ENCODE measurements around the gene ATP2B3.
"Not testable (repeated sequence)": the region's sequence is repeated elsewhere in the genome, so short reads cannot be mapped to it uniquely, and the experiment has no call there.

- not testable (repeated sequence) for TF ChIP-seq POLR2A (IDR thresholded peaks at IDR 0.05); POLR2AphosphoS5 (IDR thresholded peaks at IDR 0.05; ENCODE audit: insufficient read depth in 1 of 2, low read depth in 1 of 2)
- TF ChIP-seq, protein P1, sequence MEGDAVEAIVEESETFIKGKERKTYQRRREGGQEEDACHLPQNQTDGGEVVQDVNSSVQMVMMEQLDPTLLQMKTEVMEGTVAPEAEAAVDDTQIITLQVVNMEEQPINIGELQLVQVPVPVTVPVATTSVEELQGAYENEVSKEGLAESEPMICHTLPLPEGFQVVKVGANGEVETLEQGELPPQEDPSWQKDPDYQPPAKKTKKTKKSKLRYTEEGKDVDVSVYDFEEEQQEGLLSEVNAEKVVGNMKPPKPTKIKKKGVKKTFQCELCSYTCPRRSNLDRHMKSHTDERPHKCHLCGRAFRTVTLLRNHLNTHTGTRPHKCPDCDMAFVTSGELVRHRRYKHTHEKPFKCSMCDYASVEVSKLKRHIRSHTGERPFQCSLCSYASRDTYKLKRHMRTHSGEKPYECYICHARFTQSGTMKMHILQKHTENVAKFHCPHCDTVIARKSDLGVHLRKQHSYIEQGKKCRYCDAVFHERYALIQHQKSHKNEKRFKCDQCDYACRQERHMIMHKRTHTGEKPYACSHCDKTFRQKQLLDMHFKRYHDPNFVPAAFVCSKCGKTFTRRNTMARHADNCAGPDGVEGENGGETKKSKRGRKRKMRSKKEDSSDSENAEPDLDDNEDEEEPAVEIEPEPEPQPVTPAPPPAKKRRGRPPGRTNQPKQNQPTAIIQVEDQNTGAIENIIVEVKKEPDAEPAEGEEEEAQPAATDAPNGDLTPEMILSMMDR (IDR thresholded peaks at IDR 0.05) = not testable (repeated sequence)
Measured at GRCh38 chrX:153604666-153605380, 87.4 kb downstream of the ATP2B3 start.
